HUES48 (cell line): ENCODE data around the gene MARCO.

Source experiments
- H3K27ac ChIP-seq: one replicate; pipeline ENCODE4 v1.7.0; 2013; ENCODE audit warnings: low read depth, low read length, inconsistent platforms
- H3K27me3 ChIP-seq: 2 replicates; pipeline ENCODE4 v1.6.1; 2013; ENCODE audit warnings: mild to moderate bottlenecking, low read length; ENCODE audit not compliant: control insufficient read depth, insufficient read depth
- H3K36me3 ChIP-seq: 2 replicates; pipeline ENCODE4 v1.6.1; 2013; ENCODE audit warnings: low read length; ENCODE audit not compliant: control insufficient read depth, insufficient read depth
- H3K4me1 ChIP-seq: 2 replicates; pipeline ENCODE4 v1.6.1; 2013; ENCODE audit warnings: mild to moderate bottlenecking, low read length; ENCODE audit not compliant: control insufficient read depth, insufficient read depth
- H3K4me3 ChIP-seq: 2 replicates; pipeline ENCODE4 v1.5.1; 2013; ENCODE audit warnings: mild to moderate bottlenecking, low read depth, low read length
- H3K9ac ChIP-seq: 2 replicates; pipeline ENCODE4 v1.6.1; 2013; ENCODE audit warnings: mild to moderate bottlenecking, low read depth, low read length, moderate library complexity
- H3K9me3 ChIP-seq: 2 replicates; pipeline ENCODE4 v1.6.1; 2013; ENCODE audit warnings: low read length; ENCODE audit not compliant: control insufficient read depth, insufficient read depth

MARCO gene

DNA sequence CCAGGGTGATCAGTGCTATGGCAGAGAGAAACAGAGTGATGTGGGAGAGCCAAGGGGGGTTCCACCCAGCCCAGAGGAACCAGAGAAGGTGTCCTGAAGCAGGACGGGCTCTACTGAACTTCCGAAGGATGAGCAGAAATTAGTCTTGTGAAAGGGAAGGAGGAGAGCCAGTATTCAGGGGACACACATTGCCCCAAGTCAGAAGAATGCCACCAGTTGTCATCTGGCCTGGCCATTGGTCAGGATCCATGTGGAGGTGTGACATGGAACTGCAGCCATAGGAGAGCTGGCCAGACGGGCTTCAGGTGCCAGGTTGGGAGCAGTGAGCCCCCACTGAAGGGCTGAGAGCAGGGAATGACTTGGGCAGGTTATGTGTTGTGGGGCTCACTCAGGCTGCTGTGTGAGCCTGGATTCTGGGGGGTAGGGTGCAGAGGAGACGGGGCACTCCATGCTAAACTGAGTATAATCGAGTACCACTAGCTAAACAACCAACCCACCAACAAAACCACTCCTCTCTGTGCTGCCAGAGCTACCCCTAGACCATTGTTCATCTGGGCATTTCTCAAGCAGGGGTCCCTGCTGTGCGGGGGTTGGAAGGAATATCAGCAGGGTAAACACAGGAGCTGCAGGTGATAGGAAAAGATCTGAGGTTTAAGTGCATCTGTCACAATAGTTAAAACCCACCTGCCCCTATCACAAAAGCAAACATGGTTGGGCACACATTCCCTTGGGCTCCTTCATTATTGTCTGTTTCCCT lies 25.3 kb downstream of the MARCO start:
- Histone ChIP-seq H3K27ac (no peak overlapping the region), H3K4me3 (no peak overlapping the region), H3K9ac (no peak overlapping the region), H3K4me1 (peaks cover 5% of the 10 kb centered on the region; the same call in 1 of the 2 replicates), H3K9me3 (no peaks in the 10 kb centered on the region), H3K36me3 (no peaks in the 10 kb centered on the region), H3K27me3 (no peaks in the 10 kb centered on the region)

DNA sequence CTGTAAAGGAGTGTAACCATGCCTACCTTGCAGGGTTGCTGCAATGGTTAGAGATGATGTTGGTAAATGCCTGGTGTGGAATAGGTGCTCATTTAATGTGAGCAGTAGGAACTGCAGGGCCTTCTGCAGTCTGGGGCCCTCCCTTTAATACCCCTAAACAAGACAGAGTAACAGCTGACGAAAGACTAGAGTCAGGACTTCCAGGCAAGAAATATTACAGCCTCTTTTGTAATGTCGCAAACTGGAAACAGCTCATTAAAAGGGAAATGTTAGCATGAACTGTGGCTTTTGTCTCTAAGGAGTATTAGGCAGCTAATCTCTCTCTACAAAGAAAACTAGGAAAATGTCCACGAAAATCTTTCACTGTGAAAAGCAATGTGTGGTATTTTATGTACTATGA lies 26.0 kb downstream of the MARCO start:
- Histone ChIP-seq H3K27ac (no peak overlapping the region), H3K27me3 (no peaks in the 10 kb centered on the region), H3K4me1 (peaks cover 5% of the 10 kb centered on the region; the same call in 1 of the 2 replicates), H3K9ac (no peak overlapping the region), H3K4me3 (no peak overlapping the region), H3K36me3 (no peaks in the 10 kb centered on the region), H3K9me3 (no peaks in the 10 kb centered on the region)

DNA sequence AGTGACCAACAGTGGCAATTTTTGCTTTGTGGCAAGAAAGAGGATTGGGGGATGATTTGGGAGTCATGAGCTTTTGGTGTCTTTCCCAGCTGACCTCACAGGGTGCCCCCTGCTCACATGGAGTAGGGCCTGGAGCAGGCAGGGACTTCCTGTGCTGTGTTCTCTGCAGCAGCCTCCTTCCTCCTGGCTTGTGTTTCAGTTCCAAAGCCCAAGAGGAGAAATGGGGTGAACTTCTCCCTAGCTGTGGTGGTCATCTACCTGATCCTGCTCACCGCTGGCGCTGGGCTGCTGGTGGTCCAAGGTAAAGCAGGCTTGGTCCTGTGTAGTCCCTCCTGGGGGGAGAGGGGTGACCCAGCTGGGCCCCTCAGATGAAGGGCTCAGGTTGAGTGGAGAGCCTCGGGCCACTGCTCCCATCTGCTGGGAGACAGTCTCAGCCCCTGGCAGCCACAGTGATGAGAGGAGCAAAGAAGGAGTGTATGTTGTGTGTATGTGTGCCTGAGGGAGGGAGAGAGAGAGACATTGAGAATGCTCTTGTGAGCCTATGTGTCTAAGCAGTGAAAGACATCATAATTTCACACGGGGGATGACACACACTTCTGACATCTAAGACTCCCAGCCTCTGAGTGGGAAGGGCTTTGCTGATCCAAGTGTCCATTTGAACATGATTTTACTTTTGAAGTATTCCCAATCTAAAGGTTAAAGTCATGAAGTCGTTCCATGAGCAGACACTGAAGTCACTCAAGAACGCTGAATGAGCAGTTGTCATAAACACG lies 27.2 kb downstream of the MARCO start:
- H3K9me3 ChIP-seq, result no peaks in the 10 kb centered on the region
- H3K27me3 ChIP-seq, result peaks cover 7% of the 10 kb centered on the region; the same call in 1 of the 2 replicates
- peaks cover 5% of the 10 kb centered on the region; the same call in 1 of the 2 replicates for H3K4me1 ChIP-seq
- no peak overlapping the region for H3K4me3 ChIP-seq
- no peak overlapping the region for H3K27ac ChIP-seq
- H3K36me3 ChIP-seq, result no peaks in the 10 kb centered on the region
- no peak overlapping the region for H3K9ac ChIP-seq

DNA sequence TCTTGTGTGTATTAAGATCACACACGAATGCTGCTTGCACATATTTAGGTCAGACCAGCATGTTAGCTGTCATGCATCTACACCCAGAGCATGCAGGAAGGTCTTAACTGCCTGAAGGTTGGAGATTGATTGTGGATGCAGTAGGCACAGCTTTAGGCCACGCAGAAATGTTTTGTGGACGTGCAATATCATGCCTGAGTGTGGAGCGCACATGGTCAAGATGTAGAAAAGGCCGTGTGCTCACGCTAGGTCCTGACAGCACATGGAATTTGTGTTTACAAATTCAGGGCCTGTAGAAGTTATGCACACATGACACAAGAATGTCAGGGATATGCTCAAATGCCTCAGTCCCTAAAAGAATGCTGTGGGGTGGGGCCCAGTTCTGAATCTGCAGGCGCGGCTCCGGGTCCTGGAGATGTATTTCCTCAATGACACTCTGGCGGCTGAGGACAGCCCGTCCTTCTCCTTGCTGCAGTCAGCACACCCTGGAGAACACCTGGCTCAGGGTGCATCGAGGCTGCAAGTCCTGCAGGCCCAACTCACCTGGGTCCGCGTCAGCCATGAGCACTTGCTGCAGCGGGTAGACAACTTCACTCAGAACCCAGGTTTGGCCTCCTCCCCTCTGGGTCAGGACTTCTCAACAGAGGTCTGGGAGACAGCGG lies 27.9 kb downstream of the MARCO start:
- Histone ChIP-seq H3K9me3 (no peaks in the 10 kb centered on the region), H3K4me1 (peaks cover 5% of the 10 kb centered on the region; the same call in 1 of the 2 replicates), H3K9ac (no peak overlapping the region), H3K36me3 (no peaks in the 10 kb centered on the region), H3K4me3 (no peak overlapping the region), H3K27ac (no peak overlapping the region), H3K27me3 (peaks cover 12% of the 10 kb centered on the region)

DNA sequence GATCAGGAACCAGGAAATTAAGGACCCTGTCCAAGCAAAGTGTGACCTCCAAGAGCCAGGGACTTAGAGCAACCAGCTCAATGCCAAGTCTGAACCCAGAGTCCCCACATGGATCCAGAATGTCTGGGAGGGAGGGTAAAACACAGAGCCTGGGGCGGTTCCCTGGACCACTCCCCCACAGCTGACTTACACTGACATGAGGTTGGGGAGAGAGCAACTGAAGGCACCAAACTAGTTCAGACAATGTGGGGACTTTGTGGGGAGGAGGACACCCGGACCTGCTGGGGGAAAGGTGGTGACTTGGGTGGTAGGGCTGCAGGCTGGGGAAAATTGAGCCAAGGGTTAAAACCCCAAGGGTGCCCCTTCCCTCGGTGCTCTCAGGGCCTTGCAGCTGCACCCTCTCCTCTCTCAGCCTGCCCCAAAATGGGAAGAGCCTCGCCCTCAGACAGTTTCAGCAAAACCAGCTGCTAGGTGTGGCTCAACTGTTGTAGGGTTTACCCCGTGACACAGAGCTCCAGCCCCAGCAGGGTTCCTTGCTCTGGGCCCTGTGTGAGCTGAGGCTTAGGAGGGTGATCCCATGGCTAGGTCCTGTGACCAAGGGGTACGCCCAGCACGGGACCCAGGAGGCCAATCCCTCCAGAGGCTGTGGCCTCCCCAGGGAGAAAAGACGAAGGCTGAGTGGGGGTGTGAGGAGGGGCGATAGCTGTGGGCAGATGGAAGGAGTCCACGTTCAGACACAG lies 28.6 kb downstream of the MARCO start:
- Histone ChIP-seq H3K27ac (no peak overlapping the region), H3K4me3 (no peak overlapping the region), H3K9ac (no peak overlapping the region), H3K4me1 (peaks cover 5% of the 10 kb centered on the region; the same call in 1 of the 2 replicates), H3K27me3 (peaks cover 18% of the 10 kb centered on the region), H3K9me3 (no peaks in the 10 kb centered on the region), H3K36me3 (no peaks in the 10 kb centered on the region)

DNA sequence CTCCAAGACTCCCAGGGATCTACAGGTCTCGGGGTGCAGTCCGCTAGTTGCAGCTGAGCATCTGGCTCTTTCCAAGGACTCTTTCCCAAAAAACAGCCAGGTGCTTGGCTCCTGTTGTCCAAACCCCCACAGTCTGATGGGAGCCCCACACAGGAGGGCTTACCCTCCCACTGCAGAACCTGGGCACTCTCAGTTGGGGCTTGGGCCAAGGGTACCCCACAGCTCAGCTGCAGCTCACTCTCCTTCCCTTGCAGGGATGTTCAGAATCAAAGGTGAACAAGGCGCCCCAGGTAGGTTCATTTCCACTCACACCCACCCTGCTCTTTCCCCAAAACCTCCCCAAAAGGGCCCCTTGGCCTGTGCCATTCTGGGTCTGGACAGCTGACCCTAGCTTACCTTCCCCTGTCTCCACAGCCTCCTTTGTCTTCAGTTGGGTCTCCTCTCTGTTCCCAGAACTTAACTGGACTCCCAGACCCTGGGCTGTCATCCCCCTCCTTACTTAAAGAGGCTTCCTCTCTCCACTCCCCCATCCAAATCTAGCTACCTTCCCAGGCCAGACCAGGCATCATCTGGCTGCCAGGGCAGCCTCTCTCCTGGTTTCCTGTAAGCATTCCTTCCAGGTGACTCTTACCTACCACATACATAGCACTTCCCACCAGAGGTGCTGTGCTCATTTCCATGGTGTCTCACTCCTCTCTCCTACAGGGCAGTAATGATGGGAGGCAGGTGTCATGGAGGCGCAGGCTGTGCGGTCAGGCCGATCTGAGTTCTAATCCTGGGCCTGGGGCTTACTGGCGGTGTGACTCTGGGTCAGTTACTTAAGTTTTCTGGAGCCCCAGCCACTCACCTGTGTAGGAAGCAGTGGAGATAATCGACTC lies 29.5 kb downstream of the MARCO start:
- Histone ChIP-seq H3K36me3 (no peaks in the 10 kb centered on the region), H3K27me3 (peaks cover 27% of the 10 kb centered on the region), H3K9me3 (no peaks in the 10 kb centered on the region), H3K9ac (no peak overlapping the region), H3K4me3 (no peak overlapping the region), H3K4me1 (peaks cover 5% of the 10 kb centered on the region; the same call in 1 of the 2 replicates), H3K27ac (no peak overlapping the region)

DNA sequence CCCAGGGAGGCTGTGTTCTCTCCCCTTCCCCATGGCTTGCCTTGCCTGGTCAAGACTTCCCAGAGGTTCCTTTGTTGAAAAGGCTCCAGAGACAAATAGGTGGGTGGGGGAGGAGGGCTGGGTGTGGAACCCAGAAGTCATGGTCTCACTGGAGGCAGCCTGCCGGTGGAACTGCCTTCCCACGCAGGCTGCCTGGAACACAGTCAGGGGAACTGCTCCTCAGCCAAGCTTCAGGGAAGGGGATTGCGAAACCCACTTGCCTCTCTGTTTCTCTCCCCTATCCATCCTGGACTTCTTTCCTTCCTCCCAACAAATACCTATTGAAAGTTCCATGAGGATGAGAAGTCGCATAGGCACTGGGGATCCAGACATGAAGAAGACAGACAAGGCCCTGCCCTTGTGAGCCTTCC lies 31.6 kb downstream of the MARCO start:
- H3K9me3 ChIP-seq, result no peaks in the 10 kb centered on the region
- H3K4me1 ChIP-seq, result no peaks in the 10 kb centered on the region

DNA sequence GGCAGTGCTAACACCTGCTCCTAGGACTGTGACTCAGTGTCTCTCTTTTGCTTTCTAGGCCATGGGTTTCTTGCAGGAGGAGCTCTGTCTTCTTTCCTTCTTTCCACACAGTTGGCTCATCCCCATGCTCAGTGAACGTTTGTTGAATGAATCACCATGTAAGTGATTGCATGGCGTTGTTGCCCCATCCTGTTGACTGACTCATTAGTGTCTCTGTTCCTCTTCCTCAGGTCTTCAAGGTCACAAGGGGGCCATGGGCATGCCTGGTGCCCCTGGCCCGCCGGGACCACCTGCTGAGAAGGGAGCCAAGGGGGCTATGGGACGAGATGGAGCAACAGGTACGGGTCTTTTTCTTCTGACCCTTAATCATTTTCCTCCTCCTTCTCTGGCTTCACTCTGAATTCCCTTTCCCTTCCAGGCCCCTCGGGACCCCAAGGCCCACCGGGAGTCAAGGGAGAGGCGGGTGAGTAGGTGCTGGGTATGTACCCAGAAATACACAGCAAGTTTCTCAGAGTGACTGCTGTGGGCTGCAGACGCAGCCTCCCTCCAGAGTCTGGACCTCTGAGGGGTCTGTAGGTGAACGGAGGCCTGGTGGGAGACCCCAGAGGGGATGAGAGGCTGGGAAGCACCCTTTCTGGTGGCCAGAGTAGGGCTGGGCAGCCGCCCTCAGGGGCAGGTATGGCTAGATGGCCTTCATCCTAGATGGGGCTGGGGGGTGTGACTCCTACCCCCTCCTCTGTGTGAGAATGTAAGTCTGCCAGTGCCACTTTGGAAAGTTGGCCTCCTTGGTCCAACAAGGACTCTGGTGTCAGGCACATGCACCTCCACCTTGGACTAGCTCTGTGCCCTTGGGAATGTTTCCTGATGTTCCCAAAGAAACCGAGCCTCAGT lies 32.4 kb downstream of the MARCO start:
- Histone ChIP-seq H3K27ac (no peak overlapping the region), H3K9ac (no peak overlapping the region), H3K4me3 (no peak overlapping the region), H3K27me3 (peaks cover 41% of the 10 kb centered on the region), H3K9me3 (no peaks in the 10 kb centered on the region), H3K4me1 (no peaks in the 10 kb centered on the region), H3K36me3 (no peaks in the 10 kb centered on the region)

More for the DNA sequence above, 31.6 kb downstream of the MARCO start:
- no peaks in the 10 kb centered on the region for H3K36me3 ChIP-seq
- H3K9ac ChIP-seq, result no peak overlapping the region
- H3K27ac ChIP-seq, result no peak overlapping the region
- no peak overlapping the region for H3K4me3 ChIP-seq
- peaks cover 41% of the 10 kb centered on the region for H3K27me3 ChIP-seq

DNA sequence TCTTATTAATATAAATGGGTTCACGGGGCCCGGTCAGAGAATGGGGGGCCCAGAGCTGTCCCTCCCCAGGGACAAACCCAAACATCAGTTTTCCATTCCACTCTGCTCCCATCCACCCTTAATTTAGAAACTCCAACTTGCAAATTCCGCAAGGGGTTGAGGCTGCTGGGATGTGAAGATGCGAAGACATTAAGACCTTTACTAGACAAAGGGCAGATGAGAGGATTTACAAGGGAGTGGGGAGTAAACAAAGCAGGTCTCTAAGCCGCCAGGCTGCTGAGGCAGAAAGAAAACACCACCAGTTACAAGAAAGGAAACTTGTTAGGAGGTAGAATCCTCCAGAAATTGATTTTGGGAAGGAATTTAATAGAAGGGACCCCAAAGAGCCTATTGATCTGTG lies 33.1 kb downstream of the MARCO start:
- H3K27me3 ChIP-seq, result peaks cover 41% of the 10 kb centered on the region
- H3K9me3 ChIP-seq, result no peaks in the 10 kb centered on the region
- no peak overlapping the region for H3K4me3 ChIP-seq
- no peak overlapping the region for H3K9ac ChIP-seq
- H3K36me3 ChIP-seq, result no peaks in the 10 kb centered on the region
- no peak overlapping the region for H3K27ac ChIP-seq
- H3K4me1 ChIP-seq, result no peaks in the 10 kb centered on the region
